ENCODE data around the gene SNRNP27.

DNA sequence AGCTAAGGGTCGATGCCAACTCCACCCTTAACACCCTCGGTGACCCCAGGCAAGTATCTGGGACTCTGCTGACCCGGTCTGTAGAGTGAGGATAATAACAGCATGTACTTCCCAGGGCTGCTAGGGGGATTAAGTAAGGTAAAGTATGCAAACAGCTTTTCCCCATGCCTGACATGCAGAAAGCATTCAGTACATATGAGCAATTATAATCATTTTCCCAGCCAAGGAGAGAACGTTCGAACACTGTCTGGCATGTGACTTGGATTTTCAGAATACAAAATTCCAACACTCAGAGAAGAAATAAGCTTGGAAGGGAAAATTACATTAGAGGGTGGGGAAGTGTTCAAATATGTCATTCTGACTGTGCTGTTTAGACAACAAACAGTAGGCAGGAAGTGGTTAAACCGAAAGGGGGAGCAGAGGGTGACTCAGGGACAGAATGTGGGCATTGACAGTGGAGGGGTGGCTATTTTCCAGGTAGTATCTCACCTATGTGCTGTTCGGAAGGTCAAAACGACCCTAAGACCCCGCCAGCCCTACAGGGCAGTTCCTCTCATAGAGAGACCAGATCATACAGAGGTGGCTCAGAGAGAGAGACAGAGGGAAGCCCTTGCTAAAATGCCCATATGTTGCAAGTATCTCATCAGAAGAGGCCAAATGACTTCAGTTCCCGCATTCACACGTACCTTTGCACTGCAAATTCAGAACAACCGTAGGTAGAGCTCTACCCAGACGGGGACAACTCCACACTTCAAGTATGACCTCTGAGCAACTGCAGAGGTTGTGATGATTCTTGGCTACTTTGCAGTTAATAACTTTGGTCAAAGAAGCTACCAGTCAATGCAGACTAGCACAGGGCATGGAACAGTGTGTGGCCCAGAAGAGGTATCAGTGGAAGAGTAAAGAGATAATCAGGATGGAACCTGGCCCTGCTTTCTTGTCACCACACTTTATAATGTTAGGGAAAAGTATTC lies 52.9 kb downstream of the SNRNP27 start:
- TF ChIP-seq, protein P1, sequence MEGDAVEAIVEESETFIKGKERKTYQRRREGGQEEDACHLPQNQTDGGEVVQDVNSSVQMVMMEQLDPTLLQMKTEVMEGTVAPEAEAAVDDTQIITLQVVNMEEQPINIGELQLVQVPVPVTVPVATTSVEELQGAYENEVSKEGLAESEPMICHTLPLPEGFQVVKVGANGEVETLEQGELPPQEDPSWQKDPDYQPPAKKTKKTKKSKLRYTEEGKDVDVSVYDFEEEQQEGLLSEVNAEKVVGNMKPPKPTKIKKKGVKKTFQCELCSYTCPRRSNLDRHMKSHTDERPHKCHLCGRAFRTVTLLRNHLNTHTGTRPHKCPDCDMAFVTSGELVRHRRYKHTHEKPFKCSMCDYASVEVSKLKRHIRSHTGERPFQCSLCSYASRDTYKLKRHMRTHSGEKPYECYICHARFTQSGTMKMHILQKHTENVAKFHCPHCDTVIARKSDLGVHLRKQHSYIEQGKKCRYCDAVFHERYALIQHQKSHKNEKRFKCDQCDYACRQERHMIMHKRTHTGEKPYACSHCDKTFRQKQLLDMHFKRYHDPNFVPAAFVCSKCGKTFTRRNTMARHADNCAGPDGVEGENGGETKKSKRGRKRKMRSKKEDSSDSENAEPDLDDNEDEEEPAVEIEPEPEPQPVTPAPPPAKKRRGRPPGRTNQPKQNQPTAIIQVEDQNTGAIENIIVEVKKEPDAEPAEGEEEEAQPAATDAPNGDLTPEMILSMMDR (IDR thresholded peaks at IDR 0.05) = no peak
- no peak for TF ChIP-seq POLR2A (IDR thresholded peaks at IDR 0.05)

Data from stomach (tissue), 4 donors.